Pancreas (tissue), 10 donors: Measurements from ENCODE around the gene ZBTB46. TPM values are rescaled to one million over a fixed set of nuclear protein-coding genes. Genes with fewer than 3 reads are reported as not detected.

Experiments used
- ATAC-seq, 4 donors: fragments of 200-7000 bp; cut with Tn5 transposase; one replicate each; pipeline versions ENCODE4 v1.8.0 to v1.9.1; 2020; ENCODE audit warnings: mild to moderate bottlenecking in 4 of 4, moderate library complexity in 4 of 4
- DNase-seq, 6 donors: peaks; one replicate each; pipeline ENCODE4 v3.0.0-alpha.2; 2020
- FAIRE-seq: peaks from 2 replicates; lab custom pipeline; 2012; peaks lifted over from hg19 to GRCh38; lab: Jason Lieb, UNC
- H3K27ac ChIP-seq, 4 donors: fragments of 200-600 bp; sonication (generic); 1 replicate in 3 of 4; 2 replicates in 1 of 4; pipeline versions ENCODE4 v1.5.0 to v1.8.0; 2020
- H3K27me3 ChIP-seq, 4 donors: fragments of 200-600 bp; one replicate each; pipeline ENCODE4 v1.8.0; 2021
- H3K36me3 ChIP-seq, 3 donors: fragments of 200-600 bp; sonication (generic) in 1 of 3; one replicate each; pipeline versions ENCODE4 v1.5.0 to v1.8.0; 2020 to 2021
- H3K4me1 ChIP-seq, 3 donors: fragments of 200-600 bp; one replicate each; pipeline ENCODE4 v1.8.0; 2021
- H3K4me3 ChIP-seq, 4 donors: fragments of 200-600 bp; sonication (generic) in 2 of 4; one replicate each; pipeline versions ENCODE4 v1.5.0 to v1.8.0; 2020 to 2021
- H3K9me3 ChIP-seq, 4 donors: fragments of 200-600 bp; one replicate each; pipeline ENCODE4 v1.8.0; 2021
- WGBS, 2 donors: extraction: QIAGEN DNeasy Blood & Tissue Kit; methylation state at CpG; one replicate each; pipeline ENCODE4 v1.1.7; 2013; 5-methylcytosine and 5-hydroxymethylcytosine counted together
- intact Hi-C, 3 donors: fragments of 100-400 bp; cut with DNase I; formaldehyde crosslinking; loops; one replicate each; pipeline versions ENCODE4 v1.11.1 to v1.14.2; 2022
- polyA plus RNA-seq, 2 donors: library from polyadenylated mRNA; stranded (reverse); fragments of 200-250 nt; gene quantifications; one replicate each; pipeline ENCODE4 v1.2.3, GENCODE V29; 2013
- total RNA-seq, 6 donors: library from RNA; stranded (reverse); fragmentation: NEBNext Ultra II Directional in 4 of 6; extraction: Animal tissue kit (Norgen Biotek cat#: 25700) in 4 of 6; gene quantifications; one replicate each; pipeline versions ENCODE4 v1.2.1 to v1.2.4, GENCODE V29; 2021 to 2023
- TF ChIP-seq, protein P1 (sequence below), 4 donors: fragments of 200-600 bp; sonication (generic) in 3 of 4; IDR thresholded peaks; one replicate each; pipeline versions ENCODE4 v1.5.0 to v1.8.0; 2021; ENCODE audit warnings: antibody characterized with exemption in 4 of 4
- donor health status: healthy with polysubstance abuse.
- donor health status: DM: no; HTN: no; CAD: no; lungs with moderate emphysema.
- donor health status: DM: no; HTN: no; CAD: no.
- donor health status: control.
- donor health status: control.
- donor health status: Bipolar disorder and iron deficiency.
- donor health status: DM: yes; HTN: yes; CAD: no.
- donor health status: DM: no; HTN: no; CAD: no.
- donor health status: DM: no; HTN: no; CAD: no.
- donor health status: DM: yes; HTN: yes; CAD: no.

ZBTB46 gene
- total and polyA plus RNA-seq, 8 donors = 2.2 to 7.4 (median 3.0) TPM

DNA sequence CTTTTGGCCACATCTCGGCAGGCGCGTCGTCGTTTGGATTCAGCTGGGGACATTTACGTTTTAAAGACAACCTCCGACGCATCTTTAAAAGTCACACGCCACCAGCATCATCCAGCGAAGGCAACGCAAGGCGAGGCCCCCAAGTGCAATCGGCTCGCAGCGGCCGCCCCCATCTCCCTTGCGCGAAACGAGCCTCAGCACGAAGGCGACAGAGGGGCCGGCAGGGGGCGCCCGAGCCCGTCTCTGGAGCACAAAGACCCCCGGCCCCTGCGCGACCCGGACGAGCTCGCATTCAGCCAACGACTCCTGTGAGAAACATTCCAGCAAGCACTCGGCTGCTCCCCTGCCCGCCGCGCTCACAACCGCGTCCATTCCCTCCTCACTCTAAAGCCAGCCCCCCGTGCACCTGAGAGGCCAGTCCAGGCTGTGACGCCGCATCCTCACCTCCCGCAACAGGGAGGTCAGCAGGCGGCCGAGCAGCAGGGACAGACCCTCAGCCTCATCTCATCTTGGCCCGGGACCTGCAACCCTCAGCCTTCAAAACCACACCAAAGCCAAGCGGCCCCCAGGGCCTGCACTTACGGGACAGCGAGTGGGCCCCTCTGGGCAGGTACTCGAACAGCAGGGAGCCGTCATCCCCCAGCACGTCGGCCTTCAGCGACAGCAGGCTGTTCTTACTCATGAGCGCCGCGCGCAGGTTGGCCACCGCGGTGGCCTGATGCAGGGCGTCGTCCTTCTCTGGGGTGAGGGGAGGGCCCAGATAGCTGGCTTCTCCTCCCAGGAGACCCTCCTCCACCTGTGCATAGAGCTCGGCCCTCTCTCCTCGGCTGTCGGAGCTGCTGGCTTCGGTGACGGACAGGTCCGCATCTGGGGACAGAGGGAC is 55.7 kb downstream of the ZBTB46 start:
- FAIRE-seq = no peak
- no peaks in the 10 kb centered on the region for H3K27me3 ChIP-seq
- peak in 3 of 4 donors; percentile 61 to 66 (median 63) for ATAC-seq
- no peak overlapping the region for H3K27ac ChIP-seq
- peak in 2 of 6 donors; percentile 42 to 72 for DNase-seq
- no peak overlapping the region for H3K4me3 ChIP-seq
- WGBS, 2 donors = 32 to 38% methylated on average over 67 of the region's 67 CpGs
- peaks cover 0 to 2% (median 0%) of the 10 kb centered on the region in 3 donors for H3K4me1 ChIP-seq
- TF ChIP-seq, protein P1, sequence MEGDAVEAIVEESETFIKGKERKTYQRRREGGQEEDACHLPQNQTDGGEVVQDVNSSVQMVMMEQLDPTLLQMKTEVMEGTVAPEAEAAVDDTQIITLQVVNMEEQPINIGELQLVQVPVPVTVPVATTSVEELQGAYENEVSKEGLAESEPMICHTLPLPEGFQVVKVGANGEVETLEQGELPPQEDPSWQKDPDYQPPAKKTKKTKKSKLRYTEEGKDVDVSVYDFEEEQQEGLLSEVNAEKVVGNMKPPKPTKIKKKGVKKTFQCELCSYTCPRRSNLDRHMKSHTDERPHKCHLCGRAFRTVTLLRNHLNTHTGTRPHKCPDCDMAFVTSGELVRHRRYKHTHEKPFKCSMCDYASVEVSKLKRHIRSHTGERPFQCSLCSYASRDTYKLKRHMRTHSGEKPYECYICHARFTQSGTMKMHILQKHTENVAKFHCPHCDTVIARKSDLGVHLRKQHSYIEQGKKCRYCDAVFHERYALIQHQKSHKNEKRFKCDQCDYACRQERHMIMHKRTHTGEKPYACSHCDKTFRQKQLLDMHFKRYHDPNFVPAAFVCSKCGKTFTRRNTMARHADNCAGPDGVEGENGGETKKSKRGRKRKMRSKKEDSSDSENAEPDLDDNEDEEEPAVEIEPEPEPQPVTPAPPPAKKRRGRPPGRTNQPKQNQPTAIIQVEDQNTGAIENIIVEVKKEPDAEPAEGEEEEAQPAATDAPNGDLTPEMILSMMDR (IDR thresholded peaks at IDR 0.05) = peak; percentile 34 to 55 (median 44)
- H3K36me3 ChIP-seq = no peaks in the 10 kb centered on the region
- intact Hi-C loops = no loop called here
- no peaks in the 10 kb centered on the region for H3K9me3 ChIP-seq

DNA sequence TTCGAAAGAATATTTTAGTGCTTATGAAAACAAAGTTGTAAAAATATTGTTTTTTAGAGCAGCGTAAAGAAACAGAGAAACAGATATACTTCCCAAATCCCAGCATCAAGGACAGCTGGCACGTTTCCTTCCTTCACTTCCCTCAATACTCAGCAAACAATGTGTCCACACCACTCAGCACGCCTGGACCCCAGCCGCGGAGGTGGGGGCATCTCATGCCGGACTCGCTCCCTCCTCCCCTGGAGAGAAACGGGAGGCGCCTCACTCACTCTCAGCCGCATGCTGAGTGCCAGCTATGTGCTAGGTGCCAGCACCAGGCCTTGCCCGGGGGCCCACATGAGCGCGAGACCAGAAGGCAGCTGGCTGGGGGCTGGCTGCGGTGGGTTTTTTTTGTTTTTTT is 56.8 kb downstream of the ZBTB46 start:
- peaks cover 0 to 2% (median 0%) of the 10 kb centered on the region in 3 donors for H3K4me1 ChIP-seq
- no peak overlapping the region for H3K4me3 ChIP-seq
- H3K27me3 ChIP-seq = no peaks in the 10 kb centered on the region
- no peaks in the 10 kb centered on the region for H3K9me3 ChIP-seq
- intact Hi-C loops = no loop called here
- DNase-seq (no peak), ATAC-seq (peak in 1 of 4 donors; percentile 23), FAIRE-seq (no peak)
- TF ChIP-seq, protein P1 (IDR thresholded peaks at IDR 0.05) = no peak
- H3K36me3 ChIP-seq = no peaks in the 10 kb centered on the region
- WGBS, 2 donors = 75 to 82% methylated on average over 15 of the region's 15 CpGs
- no peak overlapping the region for H3K27ac ChIP-seq

DNA sequence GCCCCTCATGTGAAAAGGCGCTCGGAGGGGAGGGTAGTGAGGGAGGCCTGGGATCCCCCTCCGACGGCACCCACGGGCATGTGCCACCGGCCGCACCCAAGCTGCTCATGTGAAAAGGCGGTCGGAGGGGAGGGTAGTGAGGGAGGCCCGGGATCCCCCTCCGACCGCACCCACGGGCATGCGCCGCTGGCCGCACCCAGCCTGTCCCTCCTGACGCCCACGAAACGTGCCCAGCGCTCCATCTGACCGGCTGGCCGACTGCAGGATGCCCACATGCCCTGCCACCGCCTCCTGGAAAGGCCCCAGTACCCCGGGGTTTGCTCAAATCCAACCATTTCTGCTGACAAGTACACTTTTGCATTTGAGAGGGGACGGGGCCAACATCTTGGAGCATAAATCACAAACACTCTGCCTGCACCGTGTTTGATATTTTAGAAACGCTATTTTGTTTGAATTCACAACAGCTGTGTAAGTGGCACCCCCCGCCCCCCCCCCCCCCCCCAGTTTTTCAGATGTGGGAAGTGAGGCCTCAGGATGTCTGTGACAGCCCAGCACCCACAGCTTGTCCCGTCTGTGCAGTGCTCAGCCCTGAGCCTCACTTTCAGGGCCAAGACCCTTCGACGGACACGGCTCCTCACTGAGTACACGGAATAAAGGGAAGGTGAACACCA is 57.4 kb downstream of the ZBTB46 start:
- H3K36me3 ChIP-seq = no peaks in the 10 kb centered on the region
- no peak overlapping the region for H3K27ac ChIP-seq
- no peak overlapping the region for H3K4me3 ChIP-seq
- intact Hi-C loops = no loop called here
- DNase-seq (no peak), ATAC-seq (no peak), FAIRE-seq (no peak)
- TF ChIP-seq, protein P1 (IDR thresholded peaks at IDR 0.05) = no peak
- H3K9me3 ChIP-seq = no peaks in the 10 kb centered on the region
- no peaks in the 10 kb centered on the region for H3K27me3 ChIP-seq
- 86 to 87% methylated on average over 33 of the region's 33 CpGs for WGBS, 2 donors
- H3K4me1 ChIP-seq = peaks cover 0 to 2% (median 0%) of the 10 kb centered on the region in 3 donors

DNA sequence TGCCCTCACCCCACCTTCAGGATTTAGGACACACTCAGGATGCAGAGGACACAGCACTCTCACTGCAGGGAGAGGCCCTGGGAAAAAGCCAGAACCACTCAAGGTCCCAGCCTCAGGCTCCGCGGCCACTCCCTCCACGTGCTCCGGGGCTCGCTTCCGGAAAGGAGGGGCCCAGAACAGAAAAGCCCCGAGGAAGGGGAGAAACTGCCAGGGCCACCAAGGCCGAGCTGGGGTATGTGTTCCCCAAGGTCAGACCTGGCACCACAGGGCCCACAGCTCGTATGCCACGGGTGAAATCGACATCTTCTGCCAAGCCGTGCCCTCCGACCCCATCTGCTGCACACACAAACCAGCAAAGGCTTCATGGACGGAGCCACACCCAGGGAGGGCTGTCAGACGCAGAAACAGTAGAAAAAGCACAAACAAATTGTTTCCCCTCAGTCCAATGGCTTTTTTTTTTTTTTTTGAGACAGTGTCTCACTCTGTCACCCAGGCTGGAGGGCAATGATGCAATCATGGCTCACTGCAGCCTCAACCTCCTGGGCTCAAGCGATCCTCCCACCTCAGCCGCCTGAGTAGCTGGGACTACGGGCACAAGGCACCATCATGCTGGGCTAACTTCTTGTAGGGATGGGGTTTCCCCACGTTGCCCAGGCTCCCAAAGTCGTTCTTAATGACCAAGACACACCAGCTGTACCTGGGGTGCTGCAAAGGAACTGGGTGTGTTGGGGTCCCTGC is 58.1 kb downstream of the ZBTB46 start:
- Histone ChIP-seq H3K4me3 (no peak overlapping the region), H3K9me3 (no peaks in the 10 kb centered on the region), H3K36me3 (no peaks in the 10 kb centered on the region), H3K27ac (no peak overlapping the region), H3K4me1 (peaks cover 0 to 2% (median 0%) of the 10 kb centered on the region in 3 donors), H3K27me3 (no peaks in the 10 kb centered on the region)
- intact Hi-C loops = no loop called here
- TF ChIP-seq, protein P1 (IDR thresholded peaks at IDR 0.05) = no peak
- peak in 1 of 6 donors; percentile 41 for DNase-seq
- 59 to 71% methylated on average over 20 of the region's 20 CpGs for WGBS, 2 donors
- ATAC-seq = peak in 2 of 4 donors; percentile 30 to 67
- FAIRE-seq = no peak
